Amygdala (tissue), 56 donors: ENCODE data around the gene AMMECR1.

Experiments
- DNase-seq, 56 donors: peaks; one replicate each; lab custom pipeline; 2025; lab: John Stamatoyannopoulos, UW

The AMMECR1 gene

GRCh38 chrX:110315551-110315950 lies 2.3 kb downstream of the AMMECR1 start:
- DNase-seq: no peak

- no peak for DNase-seq
Observed at GRCh38 chrX:110311437-110312230, 6.3 kb downstream of the AMMECR1 start.

GRCh38 chrX:110310896-110311295 lies 7.0 kb downstream of the AMMECR1 start:
- DNase-seq: no peak

GRCh38 chrX:110310000-110310790 lies 7.7 kb downstream of the AMMECR1 start:
- DNase-seq: no peak

- no peak for DNase-seq
Observed at GRCh38 chrX:110308220-110308619, 9.7 kb downstream of the AMMECR1 start.

- DNase-seq: no peak
Observed at GRCh38 chrX:110304884-110305283, 13.0 kb downstream of the AMMECR1 start.

GRCh38 chrX:110304371-110304770 lies 13.5 kb downstream of the AMMECR1 start:
- no peak for DNase-seq

- DNase-seq: no peak
Observed at GRCh38 chrX:110302975-110303374, 14.9 kb downstream of the AMMECR1 start.

- no peak for DNase-seq
Observed at GRCh38 chrX:110301194-110301593, 16.7 kb downstream of the AMMECR1 start.

GRCh38 chrX:110294087-110294486 lies 23.8 kb downstream of the AMMECR1 start:
- DNase-seq: no peak

GRCh38 chrX:110293658-110294057 lies 24.2 kb downstream of the AMMECR1 start:
- no peak for DNase-seq

- no peak for DNase-seq
Observed at GRCh38 chrX:110287605-110288004, 30.3 kb downstream of the AMMECR1 start.

GRCh38 chrX:110286106-110286505 lies 31.8 kb downstream of the AMMECR1 start:
- DNase-seq: no peak

- DNase-seq: no peak
Observed at GRCh38 chrX:110284159-110284558, 33.7 kb downstream of the AMMECR1 start.

GRCh38 chrX:110282922-110283321 lies 35.0 kb downstream of the AMMECR1 start:
- no peak for DNase-seq

- DNase-seq: no peak
Observed at GRCh38 chrX:110281377-110281776, 36.5 kb downstream of the AMMECR1 start.

- DNase-seq: no peak
Observed at GRCh38 chrX:110280954-110281353, 36.9 kb downstream of the AMMECR1 start.

GRCh38 chrX:110277609-110278008 lies 40.3 kb downstream of the AMMECR1 start:
- DNase-seq: no peak

GRCh38 chrX:110276778-110277177 lies 41.1 kb downstream of the AMMECR1 start:
- no peak for DNase-seq

GRCh38 chrX:110268886-110269285 lies 49.0 kb downstream of the AMMECR1 start:
- no peak for DNase-seq

GRCh38 chrX:110268395-110268794 lies 49.5 kb downstream of the AMMECR1 start:
- no peak for DNase-seq

GRCh38 chrX:110267874-110268273 lies 50.0 kb downstream of the AMMECR1 start:
- DNase-seq: no peak
